Activated CD4-positive, alpha-beta T cell treated with anti-CD3 and anti-CD28 coated beads, Interleukin-10, Interleukin-2, amounts not matched to agents 100 ng/mL and 50 ng/mL, durations not matched to agents 16 hours and 8 hours (primary cell): ENCODE results near the gene LDLRAD3.
"Not testable (repeated sequence)": the region's sequence is repeated elsewhere in the genome, so short reads cannot be mapped to it uniquely, and the experiment has no call there.

Experiments used
- DNase-seq: peaks from one replicate; pipeline ENCODE4 v3.0.0-alpha.2; 2020

Gene LDLRAD3

DNA sequence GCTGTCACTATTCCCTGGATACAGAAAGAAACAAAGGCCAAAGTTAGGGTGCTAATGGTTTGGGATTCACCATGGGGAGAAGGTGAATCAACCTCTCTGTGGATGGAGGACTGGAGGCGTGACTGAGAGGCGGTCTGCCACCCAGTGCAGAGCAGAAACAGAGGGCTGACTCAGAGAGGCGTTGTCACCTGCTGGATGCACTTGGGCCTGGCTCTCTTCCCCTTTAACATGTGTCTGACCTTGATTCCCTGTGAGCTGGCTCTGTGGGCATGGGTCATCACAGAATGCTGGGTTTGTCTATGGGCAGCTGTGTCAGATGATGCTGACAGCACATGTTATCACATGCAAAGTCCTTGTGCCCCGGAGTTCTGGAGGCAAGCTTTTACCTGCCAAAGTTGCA, 75.9 kb downstream of the LDLRAD3 start:
- DNase-seq = no peak

GRCh38 chr11:36022882-36023281, 79.0 kb downstream of the LDLRAD3 start:
- no peak for DNase-seq

DNA sequence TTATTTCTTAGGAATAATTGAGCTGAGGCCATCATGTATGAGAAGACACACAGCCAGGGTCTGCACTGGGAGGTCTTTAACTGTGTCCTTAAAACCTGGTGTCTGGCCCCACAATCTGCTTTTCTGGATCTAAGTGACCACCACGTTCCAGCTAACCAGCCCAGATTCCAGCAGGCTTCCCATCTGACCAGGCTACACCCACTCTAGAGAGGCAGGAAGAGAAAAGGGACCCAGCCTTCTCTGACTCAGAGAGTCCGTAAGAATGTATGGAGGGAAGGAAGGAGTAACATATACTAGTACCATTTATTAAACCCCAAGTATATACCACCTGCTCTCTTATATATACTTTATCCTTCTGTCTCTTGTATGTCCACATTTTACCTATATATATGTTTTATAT, 80.1 kb downstream of the LDLRAD3 start:
- DNase-seq = no peak

GRCh38 chr11:36024716-36025115, 80.9 kb downstream of the LDLRAD3 start:
- DNase-seq = no peak

DNA sequence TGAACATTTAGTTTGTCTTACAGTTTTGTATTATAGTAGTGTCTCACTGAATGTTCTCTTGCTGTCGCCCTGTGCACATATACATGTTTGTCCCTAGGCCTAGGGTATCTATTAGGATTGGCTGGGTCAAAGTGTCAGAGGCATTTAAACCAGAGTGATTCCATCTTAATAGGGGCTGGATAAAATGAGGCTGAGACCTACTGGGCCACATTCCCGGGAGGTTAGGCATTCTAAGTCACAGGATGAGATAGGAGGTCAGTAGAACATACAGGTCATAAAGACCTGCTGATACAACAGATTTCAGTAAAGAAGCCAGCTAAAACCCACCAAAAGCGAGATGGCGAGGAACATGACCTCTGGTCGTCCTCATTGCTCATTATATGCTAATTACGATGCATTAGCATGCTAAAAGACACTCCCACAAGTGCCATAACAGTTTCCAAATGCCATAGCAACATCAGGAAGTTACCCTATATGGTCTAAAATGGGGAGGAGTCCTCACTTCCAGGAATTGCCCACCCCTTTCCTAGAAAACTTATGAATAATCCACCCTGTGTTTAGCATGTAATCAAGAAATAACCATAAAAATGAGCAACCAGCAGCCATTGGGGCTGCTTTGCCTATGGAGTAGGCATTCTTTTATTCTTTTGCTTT, 82.6 kb downstream of the LDLRAD3 start:
- no peak for DNase-seq

GRCh38 chr11:36027731-36028130, 83.9 kb downstream of the LDLRAD3 start:
- no peak for DNase-seq

DNA sequence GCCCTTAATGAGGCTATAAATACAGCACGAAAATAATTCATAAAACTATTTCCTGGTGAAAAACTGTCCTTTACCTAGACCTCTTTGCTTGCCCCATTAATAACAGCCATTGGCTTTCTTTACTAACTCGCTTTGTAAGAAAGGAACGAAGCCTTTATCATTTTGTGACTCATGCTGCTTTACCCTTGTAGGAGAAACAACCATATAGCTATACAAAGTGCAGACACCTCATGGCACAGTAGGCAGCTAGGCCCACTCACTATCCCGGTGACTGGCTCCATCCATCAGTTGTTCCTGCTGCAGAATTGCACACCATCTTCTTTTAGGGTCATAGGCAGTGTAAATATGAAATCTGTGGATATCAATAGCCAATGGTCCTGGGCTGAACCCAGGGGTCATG, 85.8 kb downstream of the LDLRAD3 start:
- DNase-seq = no peak

DNA sequence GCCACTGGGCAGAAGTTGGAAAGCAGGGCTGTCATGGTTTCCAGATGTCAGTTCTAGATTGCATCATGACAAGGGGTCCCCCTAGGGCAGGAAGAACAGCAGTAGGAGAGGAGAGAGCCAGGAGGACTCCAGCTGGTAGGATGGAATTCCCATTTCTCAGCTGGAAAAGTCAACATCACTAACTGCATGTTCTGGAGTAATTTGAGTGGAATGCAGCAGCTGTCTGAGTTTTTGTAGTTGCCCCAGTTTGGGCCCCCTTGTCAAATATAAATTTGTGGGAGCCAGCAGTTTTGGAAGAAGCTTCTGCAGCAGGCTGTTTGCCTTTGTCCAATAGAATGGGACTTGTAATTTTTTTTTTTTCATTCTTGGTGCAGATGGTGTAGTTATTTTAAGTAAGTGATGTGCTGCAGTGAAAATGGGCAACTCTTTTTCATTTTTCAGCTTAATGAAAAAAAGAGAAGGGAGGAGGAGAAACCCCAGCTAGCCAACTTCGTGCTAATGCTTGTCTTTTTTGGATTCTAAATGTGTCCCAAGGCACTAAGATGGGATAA, 86.9 kb downstream of the LDLRAD3 start:
- no peak for DNase-seq

- DNase-seq = no peak
Observed at GRCh38 chr11:36033082-36033751, 89.4 kb downstream of the LDLRAD3 start.

GRCh38 chr11:36033936-36034335, 90.1 kb downstream of the LDLRAD3 start:
- no peak for DNase-seq

DNA sequence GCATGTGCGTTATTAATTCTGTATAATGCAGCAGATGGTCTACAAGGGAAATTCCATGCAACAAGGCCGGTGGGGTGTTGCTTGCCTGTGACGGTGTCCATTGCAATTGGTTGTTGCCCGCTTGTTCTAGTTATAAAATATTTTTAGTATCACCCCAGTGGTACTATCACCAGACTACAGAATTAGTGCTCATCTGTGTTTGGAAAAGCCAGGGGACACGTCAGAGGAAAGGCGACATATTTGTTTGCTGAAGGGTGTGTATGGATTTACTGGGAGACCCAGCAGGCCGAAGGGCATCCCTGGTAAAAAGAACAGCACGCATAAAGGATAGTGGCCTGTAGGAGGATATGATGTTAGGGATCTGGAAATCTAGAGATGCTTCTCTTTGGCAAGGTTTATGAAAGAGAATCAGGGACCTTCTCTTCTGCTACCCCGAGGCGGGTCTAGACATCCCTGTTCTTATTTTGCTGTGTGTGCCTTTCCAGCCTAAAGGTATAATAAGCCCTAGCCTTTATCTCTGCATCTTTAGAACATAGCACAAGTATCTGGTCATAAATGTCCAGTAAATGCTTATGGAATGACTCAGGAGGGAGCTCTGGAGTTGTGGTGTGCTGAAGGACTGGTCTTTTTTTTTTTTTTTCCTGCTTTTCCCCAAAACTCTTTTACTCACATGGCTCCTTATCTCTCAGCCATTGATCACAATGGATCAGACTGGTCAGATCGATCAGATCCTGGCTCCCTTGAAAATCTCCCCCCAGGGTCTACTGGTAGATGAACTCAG, 90.9 kb downstream of the LDLRAD3 start:
- DNase-seq = no peak

DNA sequence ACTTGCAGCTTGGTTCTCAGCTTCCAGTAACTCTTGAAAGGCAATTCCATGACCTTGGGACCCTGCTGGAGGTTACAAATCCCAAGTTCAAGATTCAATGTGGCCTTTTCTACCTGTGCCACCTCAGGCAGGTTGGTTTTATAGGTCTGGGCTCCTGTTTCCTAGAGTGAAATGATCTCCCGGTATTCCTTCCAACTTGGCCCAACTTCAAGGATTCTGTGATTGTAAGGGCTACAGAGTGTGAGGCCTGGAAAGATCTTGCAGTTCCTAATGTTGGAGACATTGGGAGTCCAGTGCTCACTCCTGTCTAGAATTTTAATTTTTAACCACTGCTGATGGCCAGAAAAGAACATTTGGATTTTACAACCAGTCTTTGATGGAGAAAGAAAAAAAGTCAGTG, 91.6 kb downstream of the LDLRAD3 start:
- DNase-seq = no peak

GRCh38 chr11:36035999-36036398, 92.1 kb downstream of the LDLRAD3 start:
- DNase-seq = no peak

DNA sequence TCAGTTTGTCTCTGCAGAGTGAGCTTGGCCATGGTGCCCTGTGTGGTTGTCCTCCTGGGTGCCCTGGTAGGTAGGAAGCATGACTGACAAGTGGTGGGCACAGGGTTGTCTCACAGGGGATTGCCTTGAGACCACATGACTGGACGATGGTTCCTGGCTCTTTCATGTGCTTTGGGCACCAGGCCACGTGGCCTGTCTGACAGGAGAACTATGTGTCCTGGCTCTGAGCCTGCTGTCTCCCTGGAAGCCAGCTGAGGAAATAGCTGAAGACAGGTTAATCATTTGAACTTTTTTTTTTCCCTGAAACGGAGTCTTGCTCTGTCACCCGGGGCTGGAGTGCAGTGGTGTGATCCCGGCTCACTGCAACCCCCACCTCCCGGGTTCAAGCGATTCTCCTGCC, 93.2 kb downstream of the LDLRAD3 start:
- DNase-seq = no peak

GRCh38 chr11:36038541-36038940, 94.7 kb downstream of the LDLRAD3 start:
- no peak for DNase-seq

GRCh38 chr11:36039471-36039870, 95.6 kb downstream of the LDLRAD3 start:
- no peak for DNase-seq

GRCh38 chr11:36041988-36042611, 98.2 kb downstream of the LDLRAD3 start:
- peak; percentile 11 for DNase-seq

- DNase-seq = no peak
Observed at GRCh38 chr11:36044636-36045035, 100.8 kb downstream of the LDLRAD3 start.

DNA sequence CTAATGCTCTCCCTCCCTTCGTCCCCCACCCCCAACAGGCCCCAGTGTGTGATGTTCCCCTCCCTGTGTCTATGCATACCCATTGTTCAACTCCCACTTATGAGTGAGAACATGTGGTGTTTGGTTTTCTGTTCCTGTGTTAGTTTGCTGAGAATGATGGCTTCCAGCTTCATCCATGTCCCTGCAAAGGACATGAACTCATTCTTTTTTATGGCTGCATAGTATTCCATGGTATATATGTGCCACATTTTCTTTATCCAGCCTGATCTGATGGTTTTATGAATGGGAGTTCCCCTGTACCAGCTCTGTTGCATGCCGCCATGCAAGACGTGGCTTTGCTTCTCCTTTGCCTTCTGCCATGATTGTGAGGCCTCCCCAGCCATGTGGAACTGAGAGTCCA, 102.1 kb downstream of the LDLRAD3 start:
- DNase-seq = not testable (repeated sequence)

- DNase-seq = no peak
Observed at GRCh38 chr11:36046932-36047331, 103.1 kb downstream of the LDLRAD3 start.

DNA sequence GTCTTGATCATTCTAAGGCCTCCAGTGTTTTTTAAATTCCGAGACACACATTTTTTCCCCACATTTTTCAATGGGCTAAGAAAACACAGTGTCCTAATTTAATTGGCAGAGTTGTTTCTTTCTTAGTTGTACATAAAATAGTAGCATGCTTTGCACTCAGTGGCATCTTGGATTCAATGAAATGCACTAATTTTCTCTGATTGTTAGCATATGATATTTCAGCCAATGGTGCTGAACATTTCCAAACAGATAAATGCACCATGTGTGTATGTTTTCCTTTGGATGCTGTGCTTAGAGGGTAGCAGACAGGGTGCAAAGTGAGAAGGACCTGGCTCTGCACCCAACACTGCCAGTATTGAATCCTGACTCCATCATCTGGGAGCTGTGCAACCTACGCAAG, 103.5 kb downstream of the LDLRAD3 start:
- no peak for DNase-seq

DNA sequence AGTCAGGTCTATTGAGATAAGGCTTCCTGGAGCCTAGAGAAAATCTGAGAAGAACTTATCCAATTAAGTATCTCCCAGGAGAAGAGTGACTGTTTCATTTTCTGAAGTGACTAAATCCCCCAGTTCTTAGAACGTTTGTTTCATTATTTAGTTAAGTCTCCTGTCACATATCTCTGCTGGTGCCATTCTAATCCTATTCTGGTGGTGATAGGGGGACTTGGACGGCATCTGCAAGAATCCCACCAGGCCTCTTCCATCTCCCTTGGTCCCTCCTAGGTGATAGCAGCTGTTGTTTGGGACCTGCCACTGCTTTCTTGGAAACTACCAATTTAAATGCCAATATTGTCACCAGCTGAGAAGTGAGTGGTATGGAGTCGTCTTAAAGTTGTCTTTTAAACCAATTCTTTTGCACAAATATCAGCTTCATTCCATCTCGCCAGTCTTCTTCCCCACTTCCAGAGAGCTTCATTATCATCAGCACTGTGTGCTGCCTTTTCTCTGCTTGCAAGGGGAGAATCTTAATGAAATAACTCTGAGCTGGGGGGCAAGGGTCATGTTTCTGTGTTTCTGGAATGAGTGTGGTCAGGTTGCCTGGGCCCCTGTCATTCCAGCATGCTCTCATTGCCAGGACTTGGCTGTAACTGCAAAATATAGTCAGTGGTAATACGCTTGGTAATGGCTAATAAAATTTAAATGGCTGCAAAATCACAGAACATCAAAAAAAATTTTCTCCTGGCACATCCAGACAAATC, 104.8 kb downstream of the LDLRAD3 start:
- DNase-seq = no peak
